Measurements from ENCODE around the gene KCNJ10.

Gene KCNJ10

DNA sequence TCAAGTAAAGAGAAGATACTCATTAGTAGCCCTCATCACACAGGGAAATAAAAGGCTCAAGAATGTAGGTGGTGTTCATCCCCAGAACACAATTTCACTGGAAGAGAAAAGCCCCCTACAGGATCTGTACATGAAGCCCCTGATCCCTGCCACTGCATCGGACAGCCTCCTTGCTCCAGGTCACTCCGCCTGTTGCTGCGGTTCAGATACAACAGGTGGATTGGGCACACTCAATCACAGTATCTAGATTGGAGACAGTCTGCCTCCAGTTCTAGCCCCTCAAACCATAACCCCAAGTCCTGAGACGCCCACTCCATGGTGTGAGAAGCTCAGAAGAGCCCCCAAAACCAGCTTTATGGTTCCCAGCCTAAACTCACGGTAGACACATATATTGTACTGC, 117.0 kb downstream of the KCNJ10 start:
- no peaks in the 10 kb centered on the region for H3K4me1 Mint-ChIP-seq (ENCODE audit: low read depth)
- H3K9me3 Mint-ChIP-seq (ENCODE audit: low read depth), result no peaks in the 10 kb centered on the region
- H3K36me3 Mint-ChIP-seq, result no peaks in the 10 kb centered on the region
- no peak overlapping the region for H3K27ac Mint-ChIP-seq
- H3K27me3 Mint-ChIP-seq, result peaks cover 11% of the 10 kb centered on the region
- H3K4me3 Mint-ChIP-seq, result no peak overlapping the region

DNA sequence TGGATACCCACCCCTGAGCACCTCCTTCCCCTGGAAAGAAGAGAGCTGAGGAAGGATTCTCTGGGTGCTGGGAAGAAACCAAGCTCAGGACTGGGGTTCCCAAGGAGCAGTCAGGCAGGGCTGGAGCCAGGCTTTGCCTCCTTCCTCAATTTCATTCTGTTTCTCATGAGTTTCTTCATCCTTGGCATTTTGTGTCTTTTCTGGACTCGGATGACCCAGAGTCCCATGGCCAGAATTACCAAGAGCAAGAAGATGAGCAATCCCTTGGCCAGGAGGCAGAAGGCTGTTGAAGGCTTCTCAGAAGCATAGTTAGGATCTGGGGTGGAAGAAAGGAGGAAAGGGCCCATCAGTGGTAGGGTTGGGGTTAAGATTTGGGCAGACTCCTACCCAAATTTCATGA, 118.4 kb downstream of the KCNJ10 start:
- Mint-ChIP-seq H3K27me3 (peaks cover 11% of the 10 kb centered on the region), H3K4me1 (ENCODE audit: low read depth) (no peaks in the 10 kb centered on the region)

DNA sequence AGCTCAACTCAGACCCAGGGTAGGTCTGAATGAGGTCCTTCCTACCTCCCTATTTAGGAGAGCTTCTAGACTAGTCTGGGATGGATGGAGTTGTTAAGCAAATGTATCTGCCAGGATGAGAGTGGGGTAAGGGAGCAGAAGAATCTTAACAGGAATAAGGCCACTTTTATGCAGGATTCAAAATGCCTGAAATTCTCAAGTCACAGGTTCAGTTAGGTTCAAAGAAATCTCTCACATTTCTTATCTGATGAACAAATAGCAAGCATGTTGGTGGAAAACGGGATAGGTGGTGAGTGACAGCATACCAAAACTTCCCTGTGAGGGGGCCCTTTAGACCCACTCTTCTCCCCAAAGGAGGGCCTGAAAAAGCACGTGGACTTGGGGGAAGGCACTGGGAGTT, 118.9 kb downstream of the KCNJ10 start:
- Mint-ChIP-seq H3K27me3 (peaks cover 11% of the 10 kb centered on the region), H3K27ac (no peak overlapping the region), H3K4me1 (ENCODE audit: low read depth) (no peaks in the 10 kb centered on the region), H3K36me3 (no peaks in the 10 kb centered on the region), H3K4me3 (no peak overlapping the region), H3K9me3 (ENCODE audit: low read depth) (no peaks in the 10 kb centered on the region)

More for the DNA sequence above, 118.4 kb downstream of the KCNJ10 start:
- Mint-ChIP-seq H3K9me3 (ENCODE audit: low read depth) (no peaks in the 10 kb centered on the region), H3K4me3 (no peak overlapping the region), H3K27ac (no peak overlapping the region), H3K36me3 (no peaks in the 10 kb centered on the region)

DNA sequence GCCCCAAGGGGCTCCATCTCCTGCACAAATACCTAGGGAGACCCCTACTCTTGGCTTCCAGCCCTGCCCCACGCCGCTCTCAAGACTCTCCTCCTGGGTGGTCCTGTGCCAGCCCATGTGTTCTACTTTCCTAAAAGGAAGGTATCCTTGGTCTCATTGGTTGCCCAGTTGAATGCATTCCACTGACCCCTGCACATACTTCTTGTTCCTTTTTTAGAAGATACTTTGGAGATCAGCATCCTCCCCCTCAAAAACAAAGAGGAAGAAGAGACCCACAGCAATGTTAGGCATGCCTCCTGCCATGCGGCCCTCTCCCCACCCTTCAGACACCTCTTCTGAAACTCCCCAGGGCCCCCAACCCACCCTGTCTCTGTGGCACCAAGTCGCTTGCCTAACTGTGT, 120.0 kb downstream of the KCNJ10 start:
- no peak overlapping the region for H3K4me3 Mint-ChIP-seq
- H3K4me1 Mint-ChIP-seq (ENCODE audit: low read depth), result peaks cover 3% of the 10 kb centered on the region
- H3K36me3 Mint-ChIP-seq, result no peaks in the 10 kb centered on the region
- no peaks in the 10 kb centered on the region for H3K9me3 Mint-ChIP-seq (ENCODE audit: low read depth)
- peaks cover 14% of the 10 kb centered on the region for H3K27me3 Mint-ChIP-seq
- no peak overlapping the region for H3K27ac Mint-ChIP-seq

DNA sequence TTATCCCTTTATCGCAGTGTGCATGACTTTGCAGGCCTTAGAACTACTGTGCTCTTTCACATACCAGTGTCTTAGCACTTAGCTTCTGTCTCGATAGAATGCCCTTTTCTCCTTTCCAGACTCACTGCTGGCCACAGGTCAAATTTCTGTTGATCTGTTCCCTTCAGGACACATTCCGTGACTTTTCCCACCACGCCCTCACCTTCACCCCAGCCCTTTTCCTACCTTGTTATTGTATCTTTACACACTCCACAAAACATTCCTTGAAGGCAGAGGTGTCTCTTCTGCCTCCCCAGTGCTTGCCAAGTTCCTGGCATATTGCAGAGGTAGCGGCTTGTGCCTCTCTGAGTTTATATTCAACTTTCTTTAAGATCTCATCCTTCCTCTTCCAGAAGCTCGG, 120.8 kb downstream of the KCNJ10 start:
- Mint-ChIP-seq H3K27ac (no peak overlapping the region), H3K36me3 (no peaks in the 10 kb centered on the region), H3K9me3 (ENCODE audit: low read depth) (no peaks in the 10 kb centered on the region), H3K4me1 (ENCODE audit: low read depth) (peaks cover 5% of the 10 kb centered on the region), H3K4me3 (no peak overlapping the region), H3K27me3 (peaks cover 11% of the 10 kb centered on the region)

Data from activated naive CD8-positive, alpha-beta T cell (primary cell).